HepG2 (cell line): Measurements from ENCODE around the gene APC2.

Experiments
- AKAP8 ChIP-seq: sonication (generic); formaldehyde crosslinking; IDR thresholded peaks from 2 replicates; pipeline ENCODE4 v1.5.1; 2020; ENCODE audit warnings: mild to moderate bottlenecking, missing genetic modification reagents
- ATF1 ChIP-seq: IDR thresholded peaks from 2 replicates; pipeline ENCODE4 v1.6.1; 2016; ENCODE audit warnings: mild to moderate bottlenecking, control low read depth
- ELF1 ChIP-seq: sonication (generic); formaldehyde crosslinking; IDR thresholded peaks from 2 replicates; pipeline ENCODE4 v1.4.0; 2020; ENCODE audit warnings: missing genetic modification reagents
- EZH2 ChIP-seq: conservative IDR thresholded peaks from 2 replicates; pipeline ENCODE4 v1.6.1; 2012; ENCODE audit warnings: mild to moderate bottlenecking, low read depth, low read length, moderate library complexity
- MYC ChIP-seq: sonication (generic); formaldehyde crosslinking; IDR thresholded peaks from 2 replicates; pipeline ENCODE4 v1.9.0; 2021; ENCODE audit warnings: missing genetic modification reagents, borderline replicate concordance
- POLR2A ChIP-seq, 2 experiments: IDR thresholded peaks; 2 replicates each; pipeline ENCODE4 v1.6.1; 2011; ENCODE audit warnings: low read depth in 2 of 2, low read length in 2 of 2, mild to moderate bottlenecking in 1 of 2, moderate library complexity in 1 of 2; ENCODE audit not compliant: insufficient read depth in 1 of 2
- POLR2AphosphoS5 ChIP-seq: IDR thresholded peaks from 2 replicates; pipeline ENCODE4 v1.6.1; 2012; ENCODE audit warnings: low read depth, low read length
- RXRA ChIP-seq: sonication (generic); formaldehyde crosslinking; IDR thresholded peaks from 2 replicates; pipeline ENCODE4 v1.5.1; 2020; ENCODE audit warnings: missing genetic modification reagents
- SNAPC2 ChIP-seq: sonication (generic); formaldehyde crosslinking; IDR thresholded peaks from 2 replicates; pipeline ENCODE4 v1.8.1; 2022; ENCODE audit warnings: mild to moderate bottlenecking, missing genetic modification reagents
- TAF1 ChIP-seq: sonication (generic); formaldehyde crosslinking; IDR thresholded peaks from 2 replicates; pipeline ENCODE4 v1.4.0; 2020; ENCODE audit warnings: missing genetic modification reagents
- ZNF644 ChIP-seq: IDR thresholded peaks from 2 replicates; pipeline ENCODE4 v1.6.1; 2016; ENCODE audit warnings: low read depth
- TF ChIP-seq, protein P1 (sequence below): fragments of 450-650 bp; IDR thresholded peaks from 2 replicates; pipeline ENCODE4 v1.6.1; 2017; ENCODE audit warnings: mild to moderate bottlenecking
- TF ChIP-seq, protein P2 (sequence below): sonication (generic); formaldehyde crosslinking; IDR thresholded peaks from 2 replicates; pipeline ENCODE4 v1.5.0; 2020; ENCODE audit warnings: mild to moderate bottlenecking, missing genetic modification reagents, moderate library complexity
- TF ChIP-seq, protein P3 (sequence below), 2 experiments: sonication (generic) in 1 of 2; formaldehyde crosslinking in 1 of 2; IDR thresholded peaks; 2 replicates each; pipeline versions ENCODE4 v1.5.1 to v1.6.1; 2011 to 2020; ENCODE audit warnings: borderline replicate concordance in 1 of 2, low read depth in 1 of 2, low read length in 1 of 2, mild to moderate bottlenecking in 1 of 2, missing genetic modification reagents in 1 of 2, moderate library complexity in 1 of 2

DNA sequence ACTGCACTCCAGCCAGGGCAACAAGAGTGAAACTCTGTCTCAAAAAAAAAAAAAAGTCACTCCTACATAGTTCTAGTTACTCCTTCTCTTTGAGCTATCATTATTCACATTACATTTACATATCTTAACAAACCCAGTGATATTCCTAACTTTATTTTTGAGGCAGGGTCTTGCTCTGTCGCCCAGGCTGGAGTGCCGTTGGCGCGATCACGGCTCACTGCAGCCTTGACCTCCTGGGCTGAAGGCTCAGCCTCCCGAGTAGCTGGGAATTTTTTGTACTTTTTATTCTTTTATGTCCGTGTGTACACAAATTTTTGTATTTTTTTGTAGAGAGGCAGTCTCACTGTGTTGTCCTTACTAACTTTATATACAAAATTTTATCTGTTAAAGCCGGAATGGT is 12.3 kb upstream of the APC2 start:
- TF ChIP-seq AKAP8 (no peak), ATF1 (no peak), POLR2A (IDR thresholded peaks at IDR 0.05; ENCODE audit: insufficient read depth in 1 of 2, low read depth in 2 of 2, low read length in 2 of 2) (no peak), ELF1 (CRISPR knock-in tag) (no peak), SNAPC2 (CRISPR knock-in tag) (no peak), POLR2AphosphoS5 (no peak), ZNF644 (CRISPR knock-in tag) (no peak), MYC (CRISPR knock-in tag) (no peak), TAF1 (CRISPR knock-in tag) (no peak), RXRA (no peak), EZH2 (no peak)
- TF ChIP-seq, protein P1, sequence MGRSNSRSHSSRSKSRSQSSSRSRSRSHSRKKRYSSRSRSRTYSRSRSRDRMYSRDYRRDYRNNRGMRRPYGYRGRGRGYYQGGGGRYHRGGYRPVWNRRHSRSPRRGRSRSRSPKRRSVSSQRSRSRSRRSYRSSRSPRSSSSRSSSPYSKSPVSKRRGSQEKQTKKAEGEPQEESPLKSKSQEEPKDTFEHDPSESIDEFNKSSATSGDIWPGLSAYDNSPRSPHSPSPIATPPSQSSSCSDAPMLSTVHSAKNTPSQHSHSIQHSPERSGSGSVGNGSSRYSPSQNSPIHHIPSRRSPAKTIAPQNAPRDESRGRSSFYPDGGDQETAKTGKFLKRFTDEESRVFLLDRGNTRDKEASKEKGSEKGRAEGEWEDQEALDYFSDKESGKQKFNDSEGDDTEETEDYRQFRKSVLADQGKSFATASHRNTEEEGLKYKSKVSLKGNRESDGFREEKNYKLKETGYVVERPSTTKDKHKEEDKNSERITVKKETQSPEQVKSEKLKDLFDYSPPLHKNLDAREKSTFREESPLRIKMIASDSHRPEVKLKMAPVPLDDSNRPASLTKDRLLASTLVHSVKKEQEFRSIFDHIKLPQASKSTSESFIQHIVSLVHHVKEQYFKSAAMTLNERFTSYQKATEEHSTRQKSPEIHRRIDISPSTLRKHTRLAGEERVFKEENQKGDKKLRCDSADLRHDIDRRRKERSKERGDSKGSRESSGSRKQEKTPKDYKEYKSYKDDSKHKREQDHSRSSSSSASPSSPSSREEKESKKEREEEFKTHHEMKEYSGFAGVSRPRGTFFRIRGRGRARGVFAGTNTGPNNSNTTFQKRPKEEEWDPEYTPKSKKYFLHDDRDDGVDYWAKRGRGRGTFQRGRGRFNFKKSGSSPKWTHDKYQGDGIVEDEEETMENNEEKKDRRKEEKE = no peak
- TF ChIP-seq, protein P2, sequence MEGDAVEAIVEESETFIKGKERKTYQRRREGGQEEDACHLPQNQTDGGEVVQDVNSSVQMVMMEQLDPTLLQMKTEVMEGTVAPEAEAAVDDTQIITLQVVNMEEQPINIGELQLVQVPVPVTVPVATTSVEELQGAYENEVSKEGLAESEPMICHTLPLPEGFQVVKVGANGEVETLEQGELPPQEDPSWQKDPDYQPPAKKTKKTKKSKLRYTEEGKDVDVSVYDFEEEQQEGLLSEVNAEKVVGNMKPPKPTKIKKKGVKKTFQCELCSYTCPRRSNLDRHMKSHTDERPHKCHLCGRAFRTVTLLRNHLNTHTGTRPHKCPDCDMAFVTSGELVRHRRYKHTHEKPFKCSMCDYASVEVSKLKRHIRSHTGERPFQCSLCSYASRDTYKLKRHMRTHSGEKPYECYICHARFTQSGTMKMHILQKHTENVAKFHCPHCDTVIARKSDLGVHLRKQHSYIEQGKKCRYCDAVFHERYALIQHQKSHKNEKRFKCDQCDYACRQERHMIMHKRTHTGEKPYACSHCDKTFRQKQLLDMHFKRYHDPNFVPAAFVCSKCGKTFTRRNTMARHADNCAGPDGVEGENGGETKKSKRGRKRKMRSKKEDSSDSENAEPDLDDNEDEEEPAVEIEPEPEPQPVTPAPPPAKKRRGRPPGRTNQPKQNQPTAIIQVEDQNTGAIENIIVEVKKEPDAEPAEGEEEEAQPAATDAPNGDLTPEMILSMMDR (CRISPR knock-in tag) = no peak
- TF ChIP-seq, protein P3, sequence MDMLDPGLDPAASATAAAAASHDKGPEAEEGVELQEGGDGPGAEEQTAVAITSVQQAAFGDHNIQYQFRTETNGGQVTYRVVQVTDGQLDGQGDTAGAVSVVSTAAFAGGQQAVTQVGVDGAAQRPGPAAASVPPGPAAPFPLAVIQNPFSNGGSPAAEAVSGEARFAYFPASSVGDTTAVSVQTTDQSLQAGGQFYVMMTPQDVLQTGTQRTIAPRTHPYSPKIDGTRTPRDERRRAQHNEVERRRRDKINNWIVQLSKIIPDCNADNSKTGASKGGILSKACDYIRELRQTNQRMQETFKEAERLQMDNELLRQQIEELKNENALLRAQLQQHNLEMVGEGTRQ (IDR thresholded peaks at IDR 0.05; ENCODE audit: low read depth, low read length) = no peak
- TF ChIP-seq, protein P3 (CRISPR knock-in tag; IDR thresholded peaks at IDR 0.05; ENCODE audit: borderline replicate concordance) = no peak
